SK-N-SH treated with all-trans-retinoic acid at 6 μM for 48 hours (cell line): ENCODE measurements around the gene TWNK.

Source experiments
- OSR1 ChIP-seq: fragments of 250-450 bp; sonication (Bioruptor Pico); IDR thresholded peaks from 2 replicates; pipeline ENCODE4 v1.8.0; 2022; ENCODE audit warnings: moderate library complexity, mild to moderate bottlenecking, inconsistent platforms
- RARB ChIP-seq: fragments of 250-450 bp; sonication (Bioruptor Pico); IDR thresholded peaks from 2 replicates; pipeline ENCODE4 v1.8.0; 2021; ENCODE audit warnings: mild to moderate bottlenecking, moderate library complexity
- SNAI2 ChIP-seq: fragments of 250-450 bp; sonication (Bioruptor Pico); IDR thresholded peaks from 2 replicates; pipeline ENCODE4 v1.5.0; 2020; ENCODE audit warnings: mild to moderate bottlenecking, moderate library complexity
- TCF4 ChIP-seq: fragments of 250-450 bp; sonication (Bioruptor Pico); IDR thresholded peaks from 2 replicates; pipeline ENCODE4 v1.8.0; 2021; ENCODE audit warnings: mild to moderate bottlenecking, moderate library complexity, borderline replicate concordance
- ZFP3 ChIP-seq: fragments of 250-450 bp; sonication (Bioruptor Pico); IDR thresholded peaks from 2 replicates; pipeline ENCODE4 v1.5.0; 2020; ENCODE audit warnings: mild to moderate bottlenecking, moderate library complexity
- ZFP30 ChIP-seq: fragments of 450-650 bp; formaldehyde crosslinking; IDR thresholded peaks from 2 replicates; pipeline ENCODE4 v1.5.0; 2022; ENCODE audit warnings: mild to moderate bottlenecking, moderate library complexity
- ZNF70 ChIP-seq: fragments of 450-650 bp; formaldehyde crosslinking; IDR thresholded peaks from 2 replicates; pipeline ENCODE4 v1.5.0; 2020; ENCODE audit warnings: mild to moderate bottlenecking, moderate library complexity
- TF ChIP-seq, protein P1 (sequence below): fragments of 250-450 bp; sonication (Bioruptor Pico); IDR thresholded peaks from 2 replicates; pipeline ENCODE4 v1.8.0; 2020; ENCODE audit warnings: mild to moderate bottlenecking, moderate library complexity, borderline replicate concordance
- TF ChIP-seq, protein P2 (sequence below): fragments of 250-450 bp; sonication (Bioruptor Pico); IDR thresholded peaks from 2 replicates; pipeline ENCODE4 v1.5.1; 2020; ENCODE audit warnings: low read depth, mild to moderate bottlenecking, moderate library complexity

DNA sequence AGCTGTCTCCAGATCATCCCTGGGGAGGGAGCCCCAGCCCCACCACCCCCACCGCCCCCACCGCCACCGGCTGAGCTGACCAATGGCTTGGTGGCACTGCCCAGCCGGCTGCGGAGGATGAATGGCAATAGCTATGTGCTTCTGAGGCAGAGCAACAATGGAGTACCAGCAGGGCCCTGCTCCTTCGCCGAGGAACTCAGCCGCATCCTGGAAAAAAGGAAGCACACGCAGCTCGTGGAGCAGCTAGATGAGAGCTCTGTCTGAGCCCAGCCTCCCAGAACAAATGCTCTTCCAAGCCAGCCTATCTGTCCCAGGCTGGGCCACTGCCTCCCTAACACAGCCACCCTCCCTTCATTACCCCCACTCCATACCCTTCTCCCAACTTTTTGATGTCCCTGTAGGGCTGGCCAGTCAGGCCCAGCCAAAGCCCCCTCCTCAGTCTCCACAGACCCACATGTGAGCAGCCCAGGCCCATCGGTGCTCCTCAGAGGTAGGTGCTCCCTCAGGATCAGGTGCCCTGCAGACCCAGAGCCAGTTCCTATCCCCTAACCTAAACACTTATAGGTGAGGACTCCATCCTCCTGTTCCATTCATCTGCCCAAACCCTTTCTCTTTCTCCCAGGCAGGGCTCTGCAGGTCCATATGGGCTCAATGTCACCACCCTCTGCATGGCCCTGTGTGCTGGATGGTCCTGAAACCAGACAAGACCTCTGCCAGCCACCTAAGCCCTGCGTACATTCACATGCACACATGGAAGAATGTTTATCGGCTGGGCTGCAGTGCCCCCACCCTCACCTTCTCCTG, 3.3 kb upstream of the TWNK start:
- TF ChIP-seq, protein P1, sequence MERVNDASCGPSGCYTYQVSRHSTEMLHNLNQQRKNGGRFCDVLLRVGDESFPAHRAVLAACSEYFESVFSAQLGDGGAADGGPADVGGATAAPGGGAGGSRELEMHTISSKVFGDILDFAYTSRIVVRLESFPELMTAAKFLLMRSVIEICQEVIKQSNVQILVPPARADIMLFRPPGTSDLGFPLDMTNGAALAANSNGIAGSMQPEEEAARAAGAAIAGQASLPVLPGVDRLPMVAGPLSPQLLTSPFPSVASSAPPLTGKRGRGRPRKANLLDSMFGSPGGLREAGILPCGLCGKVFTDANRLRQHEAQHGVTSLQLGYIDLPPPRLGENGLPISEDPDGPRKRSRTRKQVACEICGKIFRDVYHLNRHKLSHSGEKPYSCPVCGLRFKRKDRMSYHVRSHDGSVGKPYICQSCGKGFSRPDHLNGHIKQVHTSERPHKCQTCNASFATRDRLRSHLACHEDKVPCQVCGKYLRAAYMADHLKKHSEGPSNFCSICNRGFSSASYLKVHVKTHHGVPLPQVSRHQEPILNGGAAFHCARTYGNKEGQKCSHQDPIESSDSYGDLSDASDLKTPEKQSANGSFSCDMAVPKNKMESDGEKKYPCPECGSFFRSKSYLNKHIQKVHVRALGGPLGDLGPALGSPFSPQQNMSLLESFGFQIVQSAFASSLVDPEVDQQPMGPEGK: no peak
- TF ChIP-seq ZNF70 (CRISPR knock-in tag) (no peak), ZFP30 (CRISPR knock-in tag) (no peak), SNAI2 (CRISPR knock-in tag) (no peak), TCF4 (no peak), RARB (CRISPR knock-in tag) (no peak), OSR1 (CRISPR knock-in tag) (no peak), ZFP3 (CRISPR knock-in tag) (no peak)
- TF ChIP-seq, protein P2, sequence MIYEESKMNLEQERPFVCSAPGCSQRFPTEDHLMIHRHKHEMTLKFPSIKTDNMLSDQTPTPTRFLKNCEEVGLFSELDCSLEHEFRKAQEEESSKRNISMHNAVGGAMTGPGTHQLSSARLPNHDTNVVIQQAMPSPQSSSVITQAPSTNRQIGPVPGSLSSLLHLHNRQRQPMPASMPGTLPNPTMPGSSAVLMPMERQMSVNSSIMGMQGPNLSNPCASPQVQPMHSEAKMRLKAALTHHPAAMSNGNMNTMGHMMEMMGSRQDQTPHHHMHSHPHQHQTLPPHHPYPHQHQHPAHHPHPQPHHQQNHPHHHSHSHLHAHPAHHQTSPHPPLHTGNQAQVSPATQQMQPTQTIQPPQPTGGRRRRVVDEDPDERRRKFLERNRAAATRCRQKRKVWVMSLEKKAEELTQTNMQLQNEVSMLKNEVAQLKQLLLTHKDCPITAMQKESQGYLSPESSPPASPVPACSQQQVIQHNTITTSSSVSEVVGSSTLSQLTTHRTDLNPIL: no peak
